Glutamatergic neuron (in vitro differentiated cells): ENCODE measurements around the gene DLG2. TPM values are rescaled to one million over a fixed set of nuclear protein-coding genes. Genes with fewer than 3 reads are reported as not detected.
"Not testable (repeated sequence)": the region's sequence is repeated elsewhere in the genome, so short reads cannot be mapped to it uniquely, and the experiment has no call there.

ENCODE experiments used
- DNase-seq: peaks from one replicate; pipeline ENCODE4 v3.0.0; 2022
- H3K27ac Mint-ChIP-seq: one replicate; pipeline ENCODE4 v1.8.0; 2020; ENCODE audit warnings: mild to moderate bottlenecking, mixed read lengths, inconsistent platforms; ENCODE audit not compliant: unreplicated experiment
- H3K27me3 Mint-ChIP-seq: one replicate; pipeline ENCODE4 v1.8.0; 2020; ENCODE audit warnings: mild to moderate bottlenecking, moderate library complexity, mixed read lengths, inconsistent platforms; ENCODE audit not compliant: unreplicated experiment
- H3K36me3 Mint-ChIP-seq: one replicate; pipeline ENCODE4 v1.8.0; 2020; ENCODE audit warnings: mild to moderate bottlenecking, mixed read lengths, inconsistent platforms; ENCODE audit not compliant: unreplicated experiment
- H3K4me1 Mint-ChIP-seq: one replicate; pipeline ENCODE4 v1.8.0; 2020; ENCODE audit warnings: mild to moderate bottlenecking, low read depth, mixed read lengths, inconsistent platforms; ENCODE audit not compliant: unreplicated experiment
- H3K4me3 Mint-ChIP-seq: one replicate; pipeline ENCODE4 v1.8.0; 2020; ENCODE audit warnings: mild to moderate bottlenecking, mixed read lengths, inconsistent platforms; ENCODE audit not compliant: unreplicated experiment
- H3K9me3 Mint-ChIP-seq: one replicate; pipeline ENCODE4 v1.8.0; 2020; ENCODE audit warnings: mild to moderate bottlenecking, moderate library complexity, mixed read lengths, inconsistent platforms; ENCODE audit not compliant: unreplicated experiment
- CTCF ChIP-seq: fragments of 200-600 bp; sonication (generic); IDR thresholded peaks from one replicate; pipeline ENCODE4 v1.5.0; 2021; ENCODE audit not compliant: partially characterized antibody, unreplicated experiment
- total RNA-seq: library from RNA; stranded (reverse); fragmentation: NEBNext Ultra II Directional; extraction: Animal tissue kit (Norgen Biotek cat#: 25700); gene quantifications from one replicate; pipeline ENCODE4 v1.2.1, GENCODE V29; 2021; ENCODE audit not compliant: unreplicated experiment

The DLG2 gene
- total RNA-seq, 1 donor from 2014 or later, result 2.9 TPM

GRCh38 chr11:85406841-85407240, 220.3 kb downstream of the DLG2 start:
- no peak for DNase-seq
- Mint-ChIP-seq H3K4me1 (no peaks in the 10 kb centered on the region), H3K4me3 (no peak overlapping the region), H3K27me3 (no peaks in the 10 kb centered on the region), H3K27ac (no peak overlapping the region), H3K9me3 (no peaks in the 10 kb centered on the region), H3K36me3 (no peaks in the 10 kb centered on the region)
- TF ChIP-seq CTCF, result no peak

- TF ChIP-seq CTCF, result no peak
- no peak for DNase-seq
- Mint-ChIP-seq H3K27me3 (no peaks in the 10 kb centered on the region), H3K36me3 (no peaks in the 10 kb centered on the region), H3K27ac (no peak overlapping the region), H3K4me3 (no peak overlapping the region), H3K9me3 (no peaks in the 10 kb centered on the region), H3K4me1 (no peaks in the 10 kb centered on the region)
Measured at GRCh38 chr11:85406316-85406715, 220.8 kb downstream of the DLG2 start.

GRCh38 chr11:85395515-85396055, 231.6 kb downstream of the DLG2 start:
- H3K4me3 Mint-ChIP-seq, H3K9me3 Mint-ChIP-seq, H3K27ac Mint-ChIP-seq, H3K27me3 Mint-ChIP-seq, H3K36me3 Mint-ChIP-seq, DNase-seq, H3K4me1 Mint-ChIP-seq: not testable (repeated sequence)

GRCh38 chr11:85394283-85394682, 232.9 kb downstream of the DLG2 start:
- Mint-ChIP-seq H3K27ac (no peak overlapping the region), H3K4me3 (no peak overlapping the region), H3K4me1 (no peaks in the 10 kb centered on the region), H3K9me3 (peaks cover 1% of the 10 kb centered on the region), H3K27me3 (no peaks in the 10 kb centered on the region), H3K36me3 (peaks cover 5% of the 10 kb centered on the region)
- DNase-seq, result no peak
- TF ChIP-seq CTCF, result no peak

- DNase-seq, result no peak
Measured at GRCh38 chr11:85391141-85391540, 236.0 kb downstream of the DLG2 start.

More at GRCh38 chr11:85391141-85391540, 236.0 kb downstream of the DLG2 start:
- Mint-ChIP-seq H3K27ac (no peak overlapping the region), H3K9me3 (peaks cover 2% of the 10 kb centered on the region), H3K27me3 (no peaks in the 10 kb centered on the region), H3K4me3 (no peak overlapping the region), H3K4me1 (no peaks in the 10 kb centered on the region), H3K36me3 (peaks cover 5% of the 10 kb centered on the region)
- TF ChIP-seq CTCF, result no peak
